ENCODE results near the gene NYAP2. TPM values are rescaled to one million over a fixed set of nuclear protein-coding genes. Genes with fewer than 3 reads are reported as not detected.

NYAP2 gene
- total RNA-seq, 4 donors from 2014 or later, result 0.14 TPM; not detected in 3

DNA sequence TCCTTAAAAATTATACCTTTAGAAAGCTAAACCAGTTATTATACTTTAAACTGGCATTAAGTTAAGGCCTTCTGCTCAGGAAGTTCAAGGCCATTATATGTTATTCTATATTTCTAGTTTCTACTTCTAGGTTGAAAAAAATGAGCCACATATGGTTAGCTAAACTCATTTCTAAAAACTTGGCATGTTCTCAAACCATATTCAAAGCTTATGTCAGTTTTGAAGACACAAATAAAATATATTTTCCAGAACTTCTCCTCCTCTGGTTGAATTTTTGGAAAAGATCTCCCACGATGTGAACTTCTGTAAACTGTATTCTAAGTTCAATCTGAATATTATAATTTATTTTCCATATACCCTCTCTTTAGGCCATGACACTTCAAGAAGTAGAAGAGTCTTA, 103.5 kb downstream of the NYAP2 start:
- no peak for DNase-seq
- no peak overlapping the region for H3K4me3 ChIP-seq
- H3K27ac ChIP-seq, result no peak overlapping the region
- H3K36me3 ChIP-seq, result no peaks in the 10 kb centered on the region
- no peaks in the 10 kb centered on the region for H3K4me1 ChIP-seq
- H3K27me3 ChIP-seq, result no peaks in the 10 kb centered on the region
- H3K9me3 ChIP-seq, result no peaks in the 10 kb centered on the region
- TF ChIP-seq, protein P1, sequence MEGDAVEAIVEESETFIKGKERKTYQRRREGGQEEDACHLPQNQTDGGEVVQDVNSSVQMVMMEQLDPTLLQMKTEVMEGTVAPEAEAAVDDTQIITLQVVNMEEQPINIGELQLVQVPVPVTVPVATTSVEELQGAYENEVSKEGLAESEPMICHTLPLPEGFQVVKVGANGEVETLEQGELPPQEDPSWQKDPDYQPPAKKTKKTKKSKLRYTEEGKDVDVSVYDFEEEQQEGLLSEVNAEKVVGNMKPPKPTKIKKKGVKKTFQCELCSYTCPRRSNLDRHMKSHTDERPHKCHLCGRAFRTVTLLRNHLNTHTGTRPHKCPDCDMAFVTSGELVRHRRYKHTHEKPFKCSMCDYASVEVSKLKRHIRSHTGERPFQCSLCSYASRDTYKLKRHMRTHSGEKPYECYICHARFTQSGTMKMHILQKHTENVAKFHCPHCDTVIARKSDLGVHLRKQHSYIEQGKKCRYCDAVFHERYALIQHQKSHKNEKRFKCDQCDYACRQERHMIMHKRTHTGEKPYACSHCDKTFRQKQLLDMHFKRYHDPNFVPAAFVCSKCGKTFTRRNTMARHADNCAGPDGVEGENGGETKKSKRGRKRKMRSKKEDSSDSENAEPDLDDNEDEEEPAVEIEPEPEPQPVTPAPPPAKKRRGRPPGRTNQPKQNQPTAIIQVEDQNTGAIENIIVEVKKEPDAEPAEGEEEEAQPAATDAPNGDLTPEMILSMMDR (IDR thresholded peaks at IDR 0.05), result no peak
- intact Hi-C loops (cut with DNase I; ENCODE audit: low total_unique reads), result no loop called here

DNA sequence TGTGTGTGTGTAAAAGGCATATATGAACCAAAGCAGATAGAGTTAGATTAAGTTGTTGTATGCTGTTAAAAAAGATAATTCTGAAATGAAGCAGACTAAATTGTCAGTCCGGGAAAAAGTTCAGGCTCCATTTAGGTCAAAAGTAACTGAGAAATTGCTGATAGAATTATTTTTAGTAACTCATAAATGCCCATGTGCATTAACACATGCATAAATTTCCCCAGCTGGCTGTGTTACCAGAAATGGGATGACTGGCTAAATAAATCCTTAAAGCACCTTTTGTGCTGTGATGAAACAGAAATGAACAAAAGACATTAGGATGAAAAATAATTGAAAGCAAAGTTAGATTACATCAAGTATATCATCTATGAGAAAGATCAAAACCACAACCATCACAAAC, 111.3 kb downstream of the NYAP2 start:
- intact Hi-C loops (cut with DNase I; ENCODE audit: low total_unique reads), result no loop called here

DNA sequence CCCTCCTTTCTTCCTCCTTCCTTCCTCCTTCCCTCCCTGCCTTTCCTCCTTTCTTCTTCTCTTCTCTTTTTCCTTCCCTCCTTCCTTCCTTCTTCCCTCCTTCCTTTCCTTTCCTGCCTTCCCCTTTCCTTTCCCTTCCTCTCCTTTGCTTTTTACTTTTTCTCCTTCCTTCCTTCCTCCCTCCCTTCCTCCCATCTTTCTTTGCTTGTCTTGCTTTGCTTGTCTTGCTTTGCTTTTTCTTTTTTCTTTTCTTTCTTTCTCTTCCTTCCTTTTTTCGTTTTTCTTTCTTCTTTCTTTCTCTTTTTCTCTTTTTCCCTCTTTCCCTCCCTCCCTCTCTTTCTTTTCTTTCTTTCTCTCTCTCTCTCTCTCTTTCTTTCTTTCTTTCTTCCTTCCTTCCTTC, 113.0 kb downstream of the NYAP2 start:
- no peak for TF ChIP-seq POLR2A (IDR thresholded peaks at IDR 0.05)
- TF ChIP-seq, protein P1 (IDR thresholded peaks at IDR 0.05), result no peak
- H3K36me3 ChIP-seq, result no peaks in the 10 kb centered on the region
- H3K4me1 ChIP-seq, result no peaks in the 10 kb centered on the region
- intact Hi-C loops (cut with DNase I; ENCODE audit: low total_unique reads), result no loop called here
- no peaks in the 10 kb centered on the region for H3K27me3 ChIP-seq
- H3K27ac ChIP-seq, result no peak overlapping the region
- H3K9me3 ChIP-seq, result no peaks in the 10 kb centered on the region
- no peak for DNase-seq
- no peak overlapping the region for H3K4me3 ChIP-seq

More for the DNA sequence above, 111.3 kb downstream of the NYAP2 start:
- no peaks in the 10 kb centered on the region for H3K27me3 ChIP-seq
- H3K27ac ChIP-seq, result no peak overlapping the region
- H3K4me3 ChIP-seq, result no peak overlapping the region
- no peaks in the 10 kb centered on the region for H3K4me1 ChIP-seq
- TF ChIP-seq POLR2A (IDR thresholded peaks at IDR 0.05), result no peak
- TF ChIP-seq, protein P1 (IDR thresholded peaks at IDR 0.05), result no peak
- no peak for DNase-seq
- no peaks in the 10 kb centered on the region for H3K36me3 ChIP-seq
- no peaks in the 10 kb centered on the region for H3K9me3 ChIP-seq

DNA sequence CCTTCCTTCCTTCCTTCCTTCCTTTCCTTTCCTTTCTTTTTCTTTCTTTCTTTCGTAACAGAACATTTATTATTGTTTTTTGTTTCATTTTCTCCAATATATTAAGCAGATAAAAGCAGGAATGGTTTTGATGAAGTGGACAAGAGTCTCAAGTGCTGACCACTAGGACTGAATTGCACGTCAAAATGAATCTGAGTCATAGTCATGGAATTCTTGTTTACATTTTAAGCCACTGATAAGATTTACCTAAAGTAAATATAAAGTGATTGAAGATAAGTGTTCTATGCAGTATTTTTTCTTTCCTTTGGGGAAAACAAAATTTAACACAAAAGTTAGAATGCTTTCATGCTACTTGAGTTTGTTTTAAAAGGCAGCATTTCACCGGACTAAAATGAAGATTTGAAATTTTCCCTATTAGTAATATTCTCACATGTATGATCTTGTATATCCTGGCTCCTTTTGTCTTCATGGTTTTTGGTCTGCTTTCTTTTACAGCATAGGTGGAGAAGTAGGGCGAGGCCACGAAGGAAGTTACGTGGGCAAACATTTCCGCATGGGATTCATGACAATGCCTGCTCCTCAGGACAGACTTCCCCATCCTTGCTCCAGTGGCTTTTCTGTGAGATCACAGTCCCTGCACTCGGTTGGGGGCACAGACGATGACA, 113.5 kb downstream of the NYAP2 start:
- no peaks in the 10 kb centered on the region for H3K4me1 ChIP-seq
- TF ChIP-seq, protein P1 (IDR thresholded peaks at IDR 0.05), result no peak
- H3K27ac ChIP-seq, result no peak overlapping the region
- H3K27me3 ChIP-seq, result no peaks in the 10 kb centered on the region
- no peaks in the 10 kb centered on the region for H3K9me3 ChIP-seq
- no peaks in the 10 kb centered on the region for H3K36me3 ChIP-seq
- intact Hi-C loops (cut with DNase I; ENCODE audit: low total_unique reads), result no loop called here
- H3K4me3 ChIP-seq, result no peak overlapping the region
- DNase-seq, result no peak

DNA sequence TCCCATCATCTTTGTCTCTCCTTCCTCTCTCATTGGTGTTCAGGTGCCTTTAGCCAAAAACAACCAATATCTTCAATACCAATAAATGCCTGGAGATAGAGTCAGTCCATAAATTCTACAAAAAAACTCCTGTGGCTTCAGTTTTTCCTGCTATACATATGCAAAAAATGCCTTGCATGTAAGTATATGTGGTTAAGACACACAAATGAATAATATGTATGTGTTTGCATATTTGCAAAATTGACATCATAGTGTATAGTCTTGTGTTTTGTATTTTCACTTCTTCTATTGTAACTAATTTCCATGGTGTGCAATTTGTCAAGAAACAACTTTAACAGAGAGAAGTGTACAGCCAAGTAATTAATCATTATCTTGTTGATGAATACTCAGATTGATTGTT, 115.5 kb downstream of the NYAP2 start:
- H3K4me1 ChIP-seq, result no peaks in the 10 kb centered on the region
- intact Hi-C loops (cut with DNase I; ENCODE audit: low total_unique reads), result no loop called here
- no peaks in the 10 kb centered on the region for H3K36me3 ChIP-seq
- TF ChIP-seq, protein P1 (IDR thresholded peaks at IDR 0.05), result no peak
- H3K9me3 ChIP-seq, result no peaks in the 10 kb centered on the region
- H3K27ac ChIP-seq, result no peak overlapping the region
- H3K4me3 ChIP-seq, result no peak overlapping the region
- H3K27me3 ChIP-seq, result no peaks in the 10 kb centered on the region
- DNase-seq, result no peak

Measured in uterus (tissue), 4 donors.